ENCODE measurements around the gene FUCA2.

DNA sequence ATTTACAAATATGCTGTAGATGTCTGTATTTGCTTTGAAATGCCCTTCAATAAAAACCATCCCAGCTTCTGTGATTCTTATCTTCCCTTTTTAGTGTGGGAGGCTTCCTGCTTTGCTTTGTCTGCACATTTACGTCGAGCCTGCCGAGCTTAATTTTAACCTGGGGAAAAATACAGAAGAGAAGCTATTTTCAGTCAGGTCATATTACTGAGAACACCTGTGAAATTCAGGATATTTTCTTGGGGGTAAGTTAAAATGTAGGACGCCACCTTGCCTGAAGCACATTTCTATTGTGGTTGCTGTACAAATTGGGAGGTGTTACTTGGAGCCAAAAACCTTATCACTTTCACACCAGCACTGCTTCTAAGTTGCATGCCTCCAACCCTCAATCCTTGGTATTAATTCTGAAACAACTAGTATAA lies 43.6 kb upstream of the FUCA2 start:
- TF ChIP-seq TCF12 (IDR thresholded peaks at IDR 0.05): no peak
- TF ChIP-seq, protein P1, sequence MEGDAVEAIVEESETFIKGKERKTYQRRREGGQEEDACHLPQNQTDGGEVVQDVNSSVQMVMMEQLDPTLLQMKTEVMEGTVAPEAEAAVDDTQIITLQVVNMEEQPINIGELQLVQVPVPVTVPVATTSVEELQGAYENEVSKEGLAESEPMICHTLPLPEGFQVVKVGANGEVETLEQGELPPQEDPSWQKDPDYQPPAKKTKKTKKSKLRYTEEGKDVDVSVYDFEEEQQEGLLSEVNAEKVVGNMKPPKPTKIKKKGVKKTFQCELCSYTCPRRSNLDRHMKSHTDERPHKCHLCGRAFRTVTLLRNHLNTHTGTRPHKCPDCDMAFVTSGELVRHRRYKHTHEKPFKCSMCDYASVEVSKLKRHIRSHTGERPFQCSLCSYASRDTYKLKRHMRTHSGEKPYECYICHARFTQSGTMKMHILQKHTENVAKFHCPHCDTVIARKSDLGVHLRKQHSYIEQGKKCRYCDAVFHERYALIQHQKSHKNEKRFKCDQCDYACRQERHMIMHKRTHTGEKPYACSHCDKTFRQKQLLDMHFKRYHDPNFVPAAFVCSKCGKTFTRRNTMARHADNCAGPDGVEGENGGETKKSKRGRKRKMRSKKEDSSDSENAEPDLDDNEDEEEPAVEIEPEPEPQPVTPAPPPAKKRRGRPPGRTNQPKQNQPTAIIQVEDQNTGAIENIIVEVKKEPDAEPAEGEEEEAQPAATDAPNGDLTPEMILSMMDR (IDR thresholded peaks at IDR 0.05): no peak
- no peak for TF ChIP-seq RFX5 (IDR thresholded peaks at IDR 0.05; ENCODE audit: low read length)
- TF ChIP-seq GABPA (IDR thresholded peaks at IDR 0.05; ENCODE audit: low read depth): no peak
- no peak for TF ChIP-seq MAX (IDR thresholded peaks at IDR 0.05; ENCODE audit: low read depth)
- no peak for TF ChIP-seq RCOR1 (IDR thresholded peaks at IDR 0.05; ENCODE audit: low read length)
- TF ChIP-seq POLR2AphosphoS5 (IDR thresholded peaks at IDR 0.05; ENCODE audit: low read depth, low read length): no peak
- no peak for TF ChIP-seq FOXM1 (IDR thresholded peaks at IDR 0.05; ENCODE audit: low read depth)
- no peak for TF ChIP-seq TAF1 (IDR thresholded peaks at IDR 0.05; ENCODE audit: borderline replicate concordance, low read depth, low read length)
- TF ChIP-seq, protein P2, sequence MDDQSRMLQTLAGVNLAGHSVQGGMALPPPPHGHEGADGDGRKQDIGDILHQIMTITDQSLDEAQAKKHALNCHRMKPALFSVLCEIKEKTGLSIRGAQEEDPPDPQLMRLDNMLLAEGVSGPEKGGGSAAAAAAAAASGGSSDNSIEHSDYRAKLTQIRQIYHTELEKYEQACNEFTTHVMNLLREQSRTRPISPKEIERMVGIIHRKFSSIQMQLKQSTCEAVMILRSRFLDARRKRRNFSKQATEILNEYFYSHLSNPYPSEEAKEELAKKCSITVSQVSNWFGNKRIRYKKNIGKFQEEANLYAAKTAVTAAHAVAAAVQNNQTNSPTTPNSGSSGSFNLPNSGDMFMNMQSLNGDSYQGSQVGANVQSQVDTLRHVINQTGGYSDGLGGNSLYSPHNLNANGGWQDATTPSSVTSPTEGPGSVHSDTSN (IDR thresholded peaks at IDR 0.05): no peak

Measured in SK-N-SH (cell line).